Retinal pigment epithelial cell (primary cell): ENCODE measurements around the gene WNK1.
"Not testable (repeated sequence)": the region's sequence is repeated elsewhere in the genome, so short reads cannot be mapped to it uniquely, and the experiment has no call there.

Source experiments
- DNase-seq: peaks from one replicate; pipeline ENCODE4 v3.0.0-alpha.2; 2010; ENCODE audit warnings: low read depth
- H3K4me3 ChIP-seq: 2 replicates; pipeline ENCODE4 v1.5.1; 2011; ENCODE audit warnings: mild to moderate bottlenecking, low read length, control low read depth, moderate library complexity
- TF ChIP-seq, protein P1 (sequence below): conservative IDR thresholded peaks from 2 replicates; pipeline ENCODE4 v1.5.1; 2011; ENCODE audit warnings: low read depth, low read length, control low read depth, inconsistent platforms

WNK1 gene

DNA sequence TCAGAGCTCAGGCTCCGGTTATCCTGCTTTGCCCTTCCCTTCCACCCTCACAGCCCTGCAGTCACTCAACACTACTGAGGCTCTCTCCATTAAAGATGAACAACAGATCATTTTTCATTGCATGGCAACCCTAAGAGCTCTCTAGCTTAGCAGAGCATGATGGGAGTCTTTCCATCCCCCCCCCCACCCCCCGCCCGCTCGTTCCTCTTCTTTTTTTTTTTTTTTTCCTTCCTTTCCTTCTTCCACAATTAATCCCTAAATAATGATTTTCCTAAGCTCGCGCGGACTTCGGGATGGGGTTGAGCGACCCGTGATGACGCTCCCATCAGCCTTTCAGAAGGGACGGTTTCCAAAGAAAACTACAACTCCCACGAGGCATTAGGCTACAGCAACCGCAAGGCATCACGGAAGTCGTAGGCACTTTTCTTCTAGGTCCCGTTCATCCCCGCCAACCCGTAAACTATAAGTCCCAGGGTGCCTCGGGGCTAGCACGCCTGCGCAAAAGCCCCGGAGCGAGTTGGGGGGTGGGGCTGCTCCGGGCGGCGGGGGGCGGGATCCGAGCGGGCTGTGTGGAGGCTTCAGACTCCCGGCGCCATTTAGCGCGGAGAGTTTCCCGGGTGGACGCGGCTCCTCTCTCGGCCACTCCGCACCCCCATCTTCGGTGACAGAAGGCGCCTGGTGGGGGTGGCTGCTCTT is at the start of gene WNK1:
Gene WNK1 (plus strand): TSS at position 581 of the 696 bp plus-strand sequence. CDS start 987 bp downstream, outside the sequence.
- DNase-seq = peak; percentile 97
- H3K4me3 ChIP-seq = peak within 1 kb of the TSS; percentile 74
- TF ChIP-seq, protein P1, sequence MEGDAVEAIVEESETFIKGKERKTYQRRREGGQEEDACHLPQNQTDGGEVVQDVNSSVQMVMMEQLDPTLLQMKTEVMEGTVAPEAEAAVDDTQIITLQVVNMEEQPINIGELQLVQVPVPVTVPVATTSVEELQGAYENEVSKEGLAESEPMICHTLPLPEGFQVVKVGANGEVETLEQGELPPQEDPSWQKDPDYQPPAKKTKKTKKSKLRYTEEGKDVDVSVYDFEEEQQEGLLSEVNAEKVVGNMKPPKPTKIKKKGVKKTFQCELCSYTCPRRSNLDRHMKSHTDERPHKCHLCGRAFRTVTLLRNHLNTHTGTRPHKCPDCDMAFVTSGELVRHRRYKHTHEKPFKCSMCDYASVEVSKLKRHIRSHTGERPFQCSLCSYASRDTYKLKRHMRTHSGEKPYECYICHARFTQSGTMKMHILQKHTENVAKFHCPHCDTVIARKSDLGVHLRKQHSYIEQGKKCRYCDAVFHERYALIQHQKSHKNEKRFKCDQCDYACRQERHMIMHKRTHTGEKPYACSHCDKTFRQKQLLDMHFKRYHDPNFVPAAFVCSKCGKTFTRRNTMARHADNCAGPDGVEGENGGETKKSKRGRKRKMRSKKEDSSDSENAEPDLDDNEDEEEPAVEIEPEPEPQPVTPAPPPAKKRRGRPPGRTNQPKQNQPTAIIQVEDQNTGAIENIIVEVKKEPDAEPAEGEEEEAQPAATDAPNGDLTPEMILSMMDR = no peak

DNA sequence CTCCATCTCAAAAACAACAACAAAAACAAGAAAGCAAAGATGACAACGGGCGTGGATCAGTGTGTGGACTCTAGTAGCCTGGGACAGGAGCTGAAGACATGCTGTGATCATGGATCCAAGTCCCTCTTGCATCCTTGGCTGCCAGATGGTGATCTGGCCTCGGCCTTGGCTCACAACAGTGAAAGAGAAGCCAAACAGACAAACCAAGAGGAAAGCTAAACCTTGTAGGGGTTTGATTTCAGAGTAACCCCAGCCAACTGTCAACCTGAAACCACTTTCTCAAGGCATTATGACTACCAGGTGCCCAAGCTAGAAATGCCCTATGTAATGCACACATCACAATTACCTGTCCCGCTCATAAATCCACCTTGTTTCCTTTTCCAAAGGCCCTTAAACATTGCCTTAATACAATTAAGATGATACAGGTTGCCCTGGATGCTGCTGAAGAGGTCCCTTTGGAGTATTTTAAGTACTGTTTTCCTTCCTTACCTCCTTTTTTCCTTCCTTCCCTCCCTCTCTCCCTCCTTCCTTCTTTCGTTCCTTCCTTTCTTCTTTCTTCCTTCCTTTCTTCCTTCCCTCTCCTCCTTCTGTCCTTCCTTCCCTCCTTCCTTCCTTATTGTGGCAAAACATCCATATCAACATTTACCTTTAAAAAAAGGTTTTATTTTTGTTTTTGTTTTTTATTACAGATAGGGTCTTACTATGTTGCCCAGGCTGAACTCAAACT is 47.7 kb upstream of the WNK1 start:
- TF ChIP-seq, protein P1 = no peak
- no peak overlapping the region for H3K4me3 ChIP-seq
- no peak for DNase-seq

GRCh38 chr12:708084-708483 is 44.3 kb upstream of the WNK1 start:
- H3K4me3 ChIP-seq, DNase-seq: not testable (repeated sequence)

GRCh38 chr12:709455-710020 is 42.8 kb upstream of the WNK1 start:
- DNase-seq = no peak

GRCh38 chr12:712172-712863 is 40.1 kb upstream of the WNK1 start:
- peak; percentile 62 for DNase-seq
- H3K4me3 ChIP-seq = no peak overlapping the region
- TF ChIP-seq, protein P1 = no peak

More at GRCh38 chr12:709455-710020, 42.8 kb upstream of the WNK1 start:
- TF ChIP-seq, protein P1 = no peak
- H3K4me3 ChIP-seq = no peak overlapping the region

GRCh38 chr12:713281-713875 is 39.0 kb upstream of the WNK1 start:
- H3K4me3 ChIP-seq = no peak overlapping the region
- TF ChIP-seq, protein P1 = no peak
- DNase-seq = no peak

DNA sequence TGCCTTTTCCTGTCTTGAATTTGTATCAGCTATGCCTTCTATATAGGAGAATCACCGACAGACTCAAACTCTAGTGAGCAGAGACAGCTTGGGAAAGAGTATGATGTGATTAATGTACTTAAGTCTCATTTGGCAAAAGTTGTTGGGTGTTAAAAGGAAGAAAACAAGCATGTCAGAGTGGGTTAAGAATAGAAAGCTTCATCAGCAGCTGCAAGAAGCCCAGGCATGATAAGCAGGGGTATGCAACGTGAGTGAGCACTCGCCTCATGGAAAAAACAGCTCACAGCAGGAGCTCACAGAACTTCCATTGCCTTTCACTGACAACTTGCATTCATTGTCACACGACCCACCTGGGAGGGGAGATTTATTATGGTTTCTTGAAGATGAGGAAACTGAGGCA is 35.9 kb upstream of the WNK1 start:
- H3K4me3 ChIP-seq = no peak overlapping the region
- no peak for DNase-seq
- TF ChIP-seq, protein P1 = no peak
